Large intestine (tissue), 3 donors: ENCODE results near the gene ZBED4. TPM values are rescaled to one million over a fixed set of nuclear protein-coding genes. Genes with fewer than 3 reads are reported as not detected.

Source experiments
- DNase-seq, 2 donors: peaks; one replicate each; pipeline versions ENCODE4 v3.0.0 to v3.0.0-alpha.2; 2013
- H3K27ac ChIP-seq: one replicate; pipeline ENCODE4 v1.5.1; 2013; ENCODE audit warnings: low read length
- H3K27me3 ChIP-seq: 2 replicates; pipeline ENCODE4 v1.6.1; 2013; ENCODE audit warnings: low read length; ENCODE audit not compliant: control insufficient read depth, insufficient read depth
- H3K36me3 ChIP-seq: 2 replicates; pipeline ENCODE4 v1.6.1; 2013; ENCODE audit warnings: low read length; ENCODE audit not compliant: control insufficient read depth, insufficient read depth
- H3K4me1 ChIP-seq: one replicate; pipeline ENCODE4 v1.6.1; 2013; ENCODE audit warnings: low read length; ENCODE audit not compliant: control insufficient read depth, insufficient read depth
- H3K4me3 ChIP-seq: one replicate; pipeline ENCODE4 v1.5.1; 2013; ENCODE audit warnings: low read length
- H3K9me3 ChIP-seq: one replicate; pipeline ENCODE4 v1.6.1; 2013; ENCODE audit warnings: mild to moderate bottlenecking, low read depth, low read length, moderate library complexity; ENCODE audit not compliant: control insufficient read depth
- WGBS: methylation state at CpG from one replicate; pipeline ENCODE4 v1.1.5; 2013; ENCODE audit warnings: low lambda C conversion rate; ENCODE audit not compliant: insufficient coverage; 5-methylcytosine and 5-hydroxymethylcytosine counted together
- polyA plus RNA-seq: library from polyadenylated mRNA; unstranded; fragments of 120-200 nt; gene quantifications from one replicate; pipeline ENCODE4 v1.2.1, GENCODE V29; 2013

Gene ZBED4
- polyA plus RNA-seq, 1 donor: 13.3 TPM

DNA sequence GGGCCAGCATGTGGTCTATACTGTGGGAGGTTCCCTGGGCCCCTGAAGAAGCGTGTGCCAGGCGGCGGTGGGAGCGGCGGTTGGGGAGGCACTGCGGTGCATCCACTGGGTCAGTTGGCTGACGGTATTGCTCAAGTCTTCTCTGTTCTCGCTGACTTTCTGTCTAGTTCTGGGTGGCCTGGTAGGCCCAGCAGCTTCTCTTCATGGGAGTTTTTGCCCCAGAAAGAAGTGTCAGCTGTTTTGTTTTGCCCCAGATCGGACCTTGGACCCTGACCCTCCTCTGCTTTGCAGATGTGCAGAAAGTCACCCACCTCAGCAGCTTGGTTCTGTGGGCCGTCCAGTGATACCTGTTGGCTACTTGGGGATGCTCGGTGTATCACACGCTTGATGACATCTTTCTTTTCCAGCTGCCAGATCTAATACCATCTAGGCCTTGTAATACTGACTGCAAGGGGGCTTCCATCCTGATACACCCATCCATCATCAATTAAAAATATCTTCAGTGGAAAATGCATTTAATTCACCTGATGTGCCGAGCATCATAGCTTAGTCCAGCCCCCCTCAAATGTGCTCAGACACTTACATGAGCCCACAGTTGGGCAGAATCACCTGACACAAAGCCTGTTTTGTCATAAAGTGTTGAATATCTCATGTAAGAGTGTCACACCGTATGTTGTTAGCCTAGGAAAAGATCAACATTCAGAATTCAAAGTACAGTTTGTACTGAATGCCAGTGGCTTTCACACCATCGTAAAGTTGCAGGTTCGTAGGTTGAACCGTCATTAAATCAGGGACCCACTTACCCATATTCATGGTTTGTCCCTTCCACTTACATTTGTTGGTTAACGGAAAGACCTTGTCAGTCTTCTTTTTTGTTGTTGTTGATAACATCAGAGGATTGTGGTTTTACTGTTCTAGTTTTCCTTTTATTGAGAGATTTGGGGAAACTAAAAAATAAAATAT is 13.9 kb downstream of the ZBED4 start:
- Histone ChIP-seq H3K4me3 (no peak overlapping the region), H3K4me1 (no peaks in the 10 kb centered on the region), H3K9me3 (peaks cover 36% of the 10 kb centered on the region), H3K36me3 (no peaks in the 10 kb centered on the region), H3K27me3 (no peaks in the 10 kb centered on the region), H3K27ac (no peak overlapping the region)
- DNase-seq: no peak
- WGBS: no CpG with 5 or more reads among the region's 18 CpGs

DNA sequence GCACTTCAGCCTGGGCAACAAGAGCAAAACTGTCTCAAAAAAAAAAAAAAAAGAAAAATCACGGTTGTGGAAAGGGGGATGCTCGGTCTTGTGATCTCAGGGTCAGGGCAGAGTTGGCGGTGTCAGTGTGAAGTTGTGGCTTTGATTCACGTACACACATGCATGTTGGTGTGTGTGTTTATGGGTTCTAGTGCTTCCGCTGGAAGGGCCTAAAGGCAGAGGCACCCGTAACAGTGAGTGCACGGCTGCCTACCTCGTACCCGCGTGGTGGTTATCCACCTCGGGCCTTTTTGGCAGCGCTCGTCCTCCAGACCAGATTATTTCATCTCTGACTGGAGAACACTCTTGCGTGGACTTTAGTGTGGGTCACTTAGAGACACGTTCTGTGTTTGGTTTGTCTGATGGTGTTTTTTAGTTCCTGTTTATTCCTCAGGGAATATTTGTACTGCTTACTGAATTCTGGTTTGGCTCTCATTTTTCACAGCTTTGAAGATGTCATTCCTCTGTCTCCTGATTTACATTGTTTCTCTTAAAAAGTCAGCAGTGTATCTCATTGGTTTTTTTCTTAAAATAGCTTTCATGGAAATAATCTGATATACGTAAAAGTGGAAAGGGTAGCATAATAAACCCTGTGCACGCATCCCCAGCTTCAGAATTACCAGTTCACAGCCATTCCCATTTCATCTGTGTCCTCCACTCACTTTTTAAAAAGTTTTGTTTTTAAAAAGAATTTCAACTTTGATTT is 15.6 kb downstream of the ZBED4 start:
- WGBS: no CpG with 5 or more reads among the region's 17 CpGs
- H3K9me3 ChIP-seq: peaks cover 36% of the 10 kb centered on the region
- no peak for DNase-seq
- no peak overlapping the region for H3K27ac ChIP-seq
- H3K4me3 ChIP-seq: no peak overlapping the region
- no peaks in the 10 kb centered on the region for H3K4me1 ChIP-seq
- no peaks in the 10 kb centered on the region for H3K36me3 ChIP-seq
- no peaks in the 10 kb centered on the region for H3K27me3 ChIP-seq

DNA sequence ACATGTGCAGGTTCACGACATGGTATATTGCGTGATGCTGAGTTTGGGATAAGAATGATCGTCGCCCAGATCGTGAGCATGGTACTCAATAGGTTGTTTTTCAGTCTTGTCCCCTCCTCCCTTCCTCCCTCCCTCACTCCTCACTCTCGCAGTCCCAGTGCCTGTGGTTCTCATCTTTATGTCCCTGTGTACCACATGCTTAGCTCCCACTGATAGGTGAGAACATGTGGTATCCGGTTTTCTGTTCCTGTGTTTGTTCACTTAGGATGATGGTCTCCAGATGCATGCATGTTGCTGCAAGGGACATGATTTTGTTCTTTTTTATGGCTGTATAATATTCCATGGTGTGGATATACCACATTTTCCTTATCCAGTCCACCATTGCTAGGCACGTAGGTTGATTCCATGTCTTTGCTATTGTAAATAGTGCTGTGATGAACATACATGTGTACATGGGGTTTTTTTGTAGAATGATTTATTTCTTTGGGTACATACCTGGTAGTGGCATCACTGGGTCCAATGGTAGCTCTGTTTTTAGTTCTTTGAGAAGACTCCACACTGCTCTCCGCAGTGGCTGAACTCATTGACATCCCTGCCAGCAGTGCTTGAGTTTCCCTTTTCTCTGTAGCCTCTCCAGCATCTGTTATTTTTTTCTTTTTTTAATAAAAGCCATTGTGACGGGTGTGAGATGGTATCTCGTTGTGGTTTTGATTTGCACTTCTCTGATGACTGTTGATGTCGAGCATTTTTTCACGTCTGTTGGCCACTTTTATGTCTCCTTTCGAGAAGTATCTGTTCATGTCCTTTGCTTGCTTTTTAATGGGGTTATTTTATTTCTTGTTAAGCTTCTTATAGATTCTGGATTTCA is 16.4 kb downstream of the ZBED4 start:
- 95% methylated on average over 4 of the region's 14 CpGs for WGBS
- Histone ChIP-seq H3K27me3 (no peaks in the 10 kb centered on the region), H3K27ac (no peak overlapping the region), H3K9me3 (peaks cover 35% of the 10 kb centered on the region), H3K4me1 (no peaks in the 10 kb centered on the region), H3K4me3 (no peak overlapping the region), H3K36me3 (no peaks in the 10 kb centered on the region)
- DNase-seq: no peak

DNA sequence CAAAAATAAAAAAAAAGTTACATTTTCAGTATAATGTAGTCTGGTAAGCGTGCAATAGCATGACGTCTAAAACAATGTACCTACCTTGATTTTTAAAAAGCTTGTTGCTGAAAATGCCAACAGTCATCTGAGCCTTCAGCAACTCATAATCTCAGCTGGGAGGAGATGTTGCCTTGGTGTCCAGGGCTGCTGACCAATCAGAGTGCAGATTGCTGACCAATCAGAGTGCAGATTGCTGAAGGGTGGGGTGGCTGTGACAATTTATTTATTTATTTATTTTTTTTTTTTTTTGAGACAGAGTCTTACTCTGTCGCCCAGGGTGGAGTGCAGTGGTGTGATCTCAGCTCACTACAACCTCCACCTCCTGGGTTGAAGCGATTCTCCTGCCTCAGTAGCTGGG is 17.8 kb downstream of the ZBED4 start:
- H3K27ac ChIP-seq: no peak overlapping the region
- H3K4me3 ChIP-seq: no peak overlapping the region
- H3K36me3 ChIP-seq: peaks cover under 1% of the 10 kb centered on the region
- DNase-seq: no peak
- no peaks in the 10 kb centered on the region for H3K4me1 ChIP-seq
- no CpG with 5 or more reads among the region's 4 CpGs for WGBS
- H3K27me3 ChIP-seq: no peaks in the 10 kb centered on the region
- peaks cover 27% of the 10 kb centered on the region for H3K9me3 ChIP-seq

DNA sequence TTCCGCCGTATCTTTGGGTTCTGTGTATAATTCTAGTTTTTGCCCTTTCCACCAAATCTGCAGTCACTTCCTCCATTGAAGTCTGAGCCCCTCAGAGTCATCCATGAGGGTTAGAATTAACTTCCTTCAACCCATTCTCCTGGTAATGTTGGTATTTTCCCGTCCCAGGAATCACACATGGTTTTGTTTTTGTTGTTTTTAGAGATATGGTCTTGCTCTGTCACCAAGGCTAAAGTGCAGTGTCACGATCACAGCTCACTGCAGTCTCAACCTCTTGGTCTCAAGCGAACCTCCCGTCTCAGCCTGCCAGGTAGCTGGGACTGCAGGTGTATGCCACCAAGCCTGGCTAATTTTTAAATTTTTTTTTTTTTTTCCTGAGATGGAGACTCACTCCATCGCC is 18.7 kb downstream of the ZBED4 start:
- 100% methylated on average over 3 of the region's 7 CpGs for WGBS
- Histone ChIP-seq H3K27ac (no peak overlapping the region), H3K27me3 (no peaks in the 10 kb centered on the region), H3K9me3 (peaks cover 19% of the 10 kb centered on the region), H3K36me3 (peaks cover 5% of the 10 kb centered on the region), H3K4me3 (no peak overlapping the region), H3K4me1 (no peaks in the 10 kb centered on the region)
- no peak for DNase-seq

DNA sequence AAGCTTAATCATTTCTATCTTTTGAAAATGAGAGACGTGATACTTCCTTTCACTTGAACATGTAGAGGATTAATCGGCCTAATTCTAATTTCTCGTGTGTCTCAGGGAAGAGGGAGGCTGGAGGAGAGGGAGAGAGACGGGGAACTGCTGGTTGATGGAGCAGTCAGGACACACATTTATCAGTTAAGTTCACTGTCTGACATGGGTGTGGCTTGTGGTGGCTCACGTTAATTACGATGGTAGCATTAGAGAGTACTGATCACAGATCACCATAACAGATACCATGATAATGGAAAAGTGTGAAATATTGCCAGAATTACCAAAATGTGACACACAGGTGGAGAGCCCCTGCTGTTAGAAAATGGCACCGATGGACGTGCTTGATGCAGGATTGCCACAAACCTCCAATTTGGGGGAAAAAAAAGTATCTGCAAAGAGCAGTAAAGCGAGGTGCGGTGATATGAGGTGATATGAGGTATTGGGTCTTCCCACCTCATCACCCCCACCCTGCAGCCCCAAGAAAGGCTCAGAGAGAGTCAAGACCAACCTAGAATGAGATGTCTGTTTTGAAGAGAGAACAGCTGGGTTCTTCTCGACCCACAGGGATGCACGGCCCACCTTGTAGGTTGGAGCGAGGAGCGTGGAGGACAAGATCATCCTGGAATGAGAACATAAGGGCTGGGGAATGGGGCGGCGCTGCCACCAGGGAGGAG is 19.7 kb downstream of the ZBED4 start:
- Histone ChIP-seq H3K4me3 (no peak overlapping the region), H3K4me1 (no peaks in the 10 kb centered on the region), H3K9me3 (peaks cover 19% of the 10 kb centered on the region), H3K36me3 (peaks cover 7% of the 10 kb centered on the region), H3K27ac (no peak overlapping the region), H3K27me3 (no peaks in the 10 kb centered on the region)
- DNase-seq: no peak
- WGBS: 86% methylated on average over 4 of the region's 16 CpGs

DNA sequence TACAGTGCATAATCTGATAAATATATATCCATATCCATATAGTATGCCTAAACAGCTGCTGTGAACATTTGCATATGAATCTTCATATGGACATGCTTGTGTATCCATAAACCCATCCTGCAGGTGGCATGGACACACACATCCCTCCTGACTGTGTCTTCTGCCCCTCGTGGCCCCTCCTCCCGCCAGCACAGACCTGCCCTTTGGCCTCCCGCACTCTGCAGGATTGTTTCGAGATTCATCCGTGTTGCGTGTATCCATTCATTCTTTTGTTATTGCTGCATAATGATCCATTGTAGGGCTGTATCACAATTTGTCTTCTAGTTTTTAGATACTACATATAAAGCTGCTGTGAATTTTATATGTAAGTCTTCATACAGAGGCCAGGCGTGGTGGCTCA is 24.0 kb downstream of the ZBED4 start:
- DNase-seq: no peak
- H3K4me3 ChIP-seq: no peak overlapping the region
- H3K27me3 ChIP-seq: no peaks in the 10 kb centered on the region
- no CpG with 5 or more reads among the region's 7 CpGs for WGBS
- peaks cover 7% of the 10 kb centered on the region for H3K36me3 ChIP-seq
- peaks cover 27% of the 10 kb centered on the region for H3K9me3 ChIP-seq
- no peak overlapping the region for H3K27ac ChIP-seq
- no peaks in the 10 kb centered on the region for H3K4me1 ChIP-seq

DNA sequence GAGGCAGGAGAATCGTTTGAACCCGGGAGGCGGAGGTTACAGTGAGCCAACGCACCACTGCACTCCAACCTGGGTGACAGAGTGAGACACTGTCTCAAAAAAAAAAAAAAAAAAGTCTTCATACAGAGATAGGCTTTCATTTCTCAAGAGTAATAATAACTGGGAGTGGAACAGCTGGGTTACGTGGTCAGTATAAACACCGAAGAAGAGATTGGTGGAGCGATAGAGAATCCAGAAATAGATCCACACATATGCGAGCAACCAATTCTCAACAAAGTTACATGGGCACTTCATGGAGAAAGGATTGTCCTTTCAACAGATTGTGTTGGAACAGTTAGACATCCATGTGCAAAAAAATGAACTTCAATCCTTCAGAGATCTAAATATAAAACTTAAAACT is 24.6 kb downstream of the ZBED4 start:
- Histone ChIP-seq H3K36me3 (peaks cover 7% of the 10 kb centered on the region), H3K9me3 (peaks cover 28% of the 10 kb centered on the region), H3K27ac (no peak overlapping the region), H3K4me1 (no peaks in the 10 kb centered on the region), H3K27me3 (no peaks in the 10 kb centered on the region), H3K4me3 (no peak overlapping the region)
- DNase-seq: no peak
- WGBS: 80% methylated on average over 1 of the region's 8 CpGs

DNA sequence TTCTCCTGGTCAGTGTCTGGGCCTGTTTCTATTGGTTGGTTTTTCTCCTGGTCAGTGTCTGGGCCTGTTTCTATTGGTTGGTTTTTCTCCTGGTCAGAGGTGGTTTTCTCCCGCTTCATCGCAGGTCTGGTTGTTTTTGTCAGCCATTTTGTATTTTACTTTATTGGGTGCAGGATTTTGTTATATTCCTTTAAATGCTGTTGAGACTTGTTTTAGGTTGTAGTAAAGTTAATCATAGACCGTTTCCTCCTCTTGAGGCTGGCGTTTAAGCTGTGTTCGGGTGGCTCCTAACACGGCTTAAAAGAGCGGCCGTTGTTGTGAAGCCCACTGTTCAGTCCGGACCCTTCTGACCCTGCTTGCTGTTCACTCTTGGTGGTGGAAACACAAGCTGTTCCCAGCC is 26.2 kb downstream of the ZBED4 start:
- Histone ChIP-seq H3K4me3 (no peak overlapping the region), H3K27me3 (no peaks in the 10 kb centered on the region), H3K4me1 (no peaks in the 10 kb centered on the region), H3K27ac (no peak overlapping the region), H3K9me3 (peaks cover 41% of the 10 kb centered on the region), H3K36me3 (peaks cover 19% of the 10 kb centered on the region)
- DNase-seq: no peak
- no CpG with 5 or more reads among the region's 9 CpGs for WGBS
